Measurements from ENCODE around the gene ZNF22.

DNA sequence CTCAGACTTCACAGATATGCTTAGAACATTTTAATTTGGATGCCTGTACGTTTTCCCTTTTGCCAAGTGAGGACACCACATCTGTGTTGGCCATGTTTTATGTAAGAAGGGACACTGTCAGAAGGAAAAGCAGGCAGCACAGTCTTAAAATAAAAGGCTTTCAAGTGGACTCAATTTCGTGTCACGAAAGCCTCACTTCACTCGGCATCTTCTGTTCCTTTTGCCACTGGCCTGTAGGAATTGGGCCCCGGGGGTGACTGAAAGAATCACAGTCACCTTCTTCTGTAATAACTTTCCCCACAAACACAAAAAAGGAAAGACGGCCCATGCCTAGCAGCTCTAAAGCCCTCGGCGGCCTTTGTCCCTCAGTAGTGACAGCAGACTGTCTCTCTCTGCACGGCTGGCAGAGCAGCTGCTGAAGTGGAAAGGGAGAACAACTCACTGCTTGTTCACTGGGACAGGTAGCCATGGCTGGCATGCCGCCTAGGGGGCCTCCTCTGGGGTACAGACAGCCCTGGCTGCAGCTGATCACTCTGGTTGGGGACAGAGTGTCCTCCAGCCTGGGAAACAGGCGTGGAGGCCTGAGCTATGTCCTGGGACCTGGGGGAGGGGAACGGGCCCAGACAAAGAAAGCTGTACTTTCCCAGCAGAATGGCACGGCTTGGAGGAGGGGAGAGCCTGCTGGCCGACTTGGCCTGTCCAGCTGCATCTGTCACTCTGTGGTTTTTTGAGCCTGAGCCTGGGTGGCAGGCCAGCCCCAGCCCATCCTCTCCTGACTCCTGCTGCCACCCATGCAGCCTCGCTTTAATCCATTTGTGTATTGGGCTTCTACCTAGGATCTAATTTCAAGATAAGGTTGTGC is 36.7 kb upstream of the ZNF22 start:
- TF ChIP-seq, protein P1, sequence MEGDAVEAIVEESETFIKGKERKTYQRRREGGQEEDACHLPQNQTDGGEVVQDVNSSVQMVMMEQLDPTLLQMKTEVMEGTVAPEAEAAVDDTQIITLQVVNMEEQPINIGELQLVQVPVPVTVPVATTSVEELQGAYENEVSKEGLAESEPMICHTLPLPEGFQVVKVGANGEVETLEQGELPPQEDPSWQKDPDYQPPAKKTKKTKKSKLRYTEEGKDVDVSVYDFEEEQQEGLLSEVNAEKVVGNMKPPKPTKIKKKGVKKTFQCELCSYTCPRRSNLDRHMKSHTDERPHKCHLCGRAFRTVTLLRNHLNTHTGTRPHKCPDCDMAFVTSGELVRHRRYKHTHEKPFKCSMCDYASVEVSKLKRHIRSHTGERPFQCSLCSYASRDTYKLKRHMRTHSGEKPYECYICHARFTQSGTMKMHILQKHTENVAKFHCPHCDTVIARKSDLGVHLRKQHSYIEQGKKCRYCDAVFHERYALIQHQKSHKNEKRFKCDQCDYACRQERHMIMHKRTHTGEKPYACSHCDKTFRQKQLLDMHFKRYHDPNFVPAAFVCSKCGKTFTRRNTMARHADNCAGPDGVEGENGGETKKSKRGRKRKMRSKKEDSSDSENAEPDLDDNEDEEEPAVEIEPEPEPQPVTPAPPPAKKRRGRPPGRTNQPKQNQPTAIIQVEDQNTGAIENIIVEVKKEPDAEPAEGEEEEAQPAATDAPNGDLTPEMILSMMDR (optimal IDR thresholded peaks at IDR 0.05 in 1 of 3, IDR thresholded peaks at IDR 0.05 in 1 of 3, conservative IDR thresholded peaks at IDR 0.05 in 1 of 3; ENCODE audit: extremely low read depth in 1 of 3, insufficient read depth in 2 of 3, low read length in 3 of 3), result no peak
- no peak for TF ChIP-seq EZH2 (IDR thresholded peaks at IDR 0.05; ENCODE audit: low read length)
